ENCODE data around the gene HMSD.
"Not testable (repeated sequence)": the region's sequence is repeated elsewhere in the genome, so short reads cannot be mapped to it uniquely, and the experiment has no call there.

Gene HMSD, protein sequence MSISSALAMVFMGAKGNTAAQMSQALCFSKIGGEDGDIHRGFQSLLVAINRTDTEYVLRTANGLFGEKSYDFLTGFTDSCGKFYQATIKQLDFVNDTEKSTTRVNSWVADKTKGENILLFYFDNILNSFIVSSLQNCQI

DNA sequence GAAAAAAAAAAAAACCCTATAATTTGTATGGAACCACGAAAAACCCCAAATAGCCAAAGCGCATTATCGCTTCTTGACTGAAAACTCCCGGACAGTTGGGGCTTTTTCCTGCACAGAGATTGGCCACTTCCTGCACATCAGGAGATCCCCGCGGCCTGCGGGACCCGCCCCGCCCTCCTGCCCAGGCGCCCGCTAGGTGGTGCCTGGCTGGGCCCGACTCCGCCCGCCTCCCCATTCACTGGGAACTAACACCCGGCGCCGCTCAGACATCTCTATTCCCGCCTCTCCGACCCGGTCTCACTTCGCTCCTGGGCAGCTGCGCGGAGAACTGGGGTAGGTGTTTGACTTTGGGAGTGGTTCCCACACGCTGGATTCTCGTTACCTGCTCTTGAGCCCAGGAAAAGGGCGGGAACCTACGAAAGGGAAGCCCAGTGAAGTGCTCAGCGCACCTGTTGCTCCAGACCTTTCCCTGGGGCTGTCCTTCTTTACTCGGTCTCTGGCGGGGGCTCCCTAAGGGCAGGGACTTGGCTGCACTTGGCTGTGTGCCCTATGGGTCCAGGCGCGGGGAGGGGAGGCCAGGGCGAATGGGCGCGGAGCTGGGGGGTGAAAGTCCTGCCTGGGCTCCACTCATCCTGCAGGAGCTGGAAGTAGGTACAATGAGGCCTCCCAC is at the start of gene HMSD:
TSS of gene HMSD (plus strand) at position 234 of the 670 bp plus-strand sequence. CDS start 4,155 bp downstream, outside the sequence.
- DNase-seq: no peak

DNA sequence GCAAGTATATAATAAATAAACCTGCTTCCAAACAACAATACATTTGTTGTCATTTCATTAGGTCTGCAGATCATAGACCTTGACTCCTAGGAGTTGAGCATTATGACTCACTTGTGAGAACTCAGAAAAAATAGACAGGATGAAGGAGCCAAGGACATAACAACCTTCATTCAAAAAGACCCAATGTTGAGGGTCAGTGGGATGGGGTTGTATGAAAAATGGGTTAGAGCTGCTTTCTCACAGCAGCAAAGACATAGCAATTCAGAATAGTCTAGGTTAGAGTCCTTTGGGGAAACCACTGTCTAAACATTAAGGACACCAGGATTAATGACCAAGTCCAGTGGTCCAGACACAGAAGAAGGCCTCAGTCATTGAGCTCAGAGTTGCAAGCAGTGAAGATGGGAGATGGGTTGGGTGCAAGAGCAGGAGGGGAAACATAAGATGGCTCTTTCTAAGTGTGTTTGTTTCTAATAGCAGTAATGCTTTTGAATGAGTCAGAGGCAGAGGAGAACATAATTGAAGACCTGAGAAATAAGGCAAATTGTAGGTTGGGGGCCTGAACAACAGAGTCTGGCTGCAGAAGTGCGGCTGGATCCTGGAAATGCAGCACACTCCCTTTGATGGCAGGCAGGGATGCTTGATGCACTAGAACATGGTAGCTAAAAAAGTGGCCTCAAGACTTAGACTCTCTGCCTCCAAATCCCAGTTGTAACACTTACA is 45.1 kb upstream of the HMSD start:
- no peak for DNase-seq

DNA sequence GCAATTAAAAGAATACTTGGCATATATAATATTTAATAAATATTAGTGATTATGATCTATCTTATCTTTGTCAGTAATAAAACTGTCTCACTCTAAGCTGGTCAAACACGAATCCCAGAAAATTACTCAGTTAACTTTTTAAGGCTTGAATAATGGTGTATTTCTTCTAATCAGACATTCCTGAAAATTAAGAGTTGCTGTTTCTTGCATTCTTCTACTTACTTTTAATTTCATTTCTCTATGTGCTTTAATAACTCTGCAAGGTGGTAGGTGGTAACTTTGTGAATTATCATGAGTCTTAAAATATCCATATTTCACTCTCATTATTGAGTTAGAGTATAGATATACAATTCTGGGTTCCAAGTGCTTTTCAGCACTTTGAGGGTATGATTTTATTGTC is 44.4 kb upstream of the HMSD start:
- DNase-seq: no peak

DNA sequence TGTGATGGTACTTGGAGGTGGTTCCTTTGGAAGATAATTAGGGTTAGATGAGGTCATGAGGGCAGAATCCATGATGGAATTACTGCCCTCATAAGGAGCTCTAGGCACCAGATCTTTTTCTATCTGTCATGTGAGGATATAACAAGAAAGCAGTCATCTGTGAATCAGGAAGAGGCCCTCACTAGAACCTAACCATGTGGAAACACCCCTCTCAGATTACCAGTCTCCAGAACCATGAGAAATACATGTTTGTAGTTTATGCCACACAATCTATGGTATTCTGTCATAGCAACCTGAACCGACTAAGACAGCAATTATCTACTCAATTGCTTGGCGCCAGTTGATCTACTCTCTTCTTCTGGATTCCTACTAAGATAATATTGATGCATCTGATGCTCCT is 43.7 kb upstream of the HMSD start:
- no peak for DNase-seq

DNA sequence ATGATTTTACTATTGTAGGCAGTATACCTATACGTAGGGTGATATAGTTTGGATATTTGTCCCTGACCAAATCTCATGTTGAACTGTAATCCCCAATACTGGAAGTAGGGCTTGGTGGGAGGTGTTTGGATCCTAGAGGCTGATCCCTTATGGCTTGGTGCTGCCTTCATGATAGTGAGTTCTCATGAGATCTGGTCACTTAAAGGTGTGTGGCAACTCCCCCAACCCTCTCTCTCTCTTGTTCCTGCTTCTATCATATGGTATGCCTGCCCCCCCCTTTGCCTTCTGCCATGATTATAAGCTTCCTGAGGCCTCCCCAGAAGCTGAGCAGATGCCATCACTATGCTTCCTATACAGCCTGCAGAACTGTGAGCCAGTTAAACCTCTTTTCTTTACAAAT is 43.0 kb upstream of the HMSD start:
- DNase-seq: no peak

DNA sequence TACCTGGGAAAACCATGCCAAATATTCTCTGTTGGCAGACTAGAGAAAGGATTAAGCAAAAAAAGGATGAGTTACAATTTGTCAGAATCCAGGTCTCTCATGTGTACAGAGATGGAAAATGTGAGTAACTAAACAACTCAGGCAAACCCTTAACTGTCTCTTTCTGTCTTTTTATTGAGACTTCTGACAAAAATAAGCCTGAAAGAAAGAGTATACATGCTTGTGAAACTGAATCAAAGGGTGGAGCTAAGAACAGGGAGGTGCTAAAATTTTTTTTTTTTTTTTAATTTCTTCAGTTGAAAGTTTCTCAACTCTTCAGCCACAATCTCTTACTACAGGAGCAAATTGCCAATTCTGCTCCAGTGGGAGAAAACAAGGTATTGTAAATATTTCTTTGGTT is 41.4 kb upstream of the HMSD start, which contains the start of gene SERPINB10:
TSS of gene SERPINB10 (plus strand) at position 295 of the 400 bp plus-strand sequence. CDS start 7,553 bp downstream, outside the sequence.
- DNase-seq: no peak

DNA sequence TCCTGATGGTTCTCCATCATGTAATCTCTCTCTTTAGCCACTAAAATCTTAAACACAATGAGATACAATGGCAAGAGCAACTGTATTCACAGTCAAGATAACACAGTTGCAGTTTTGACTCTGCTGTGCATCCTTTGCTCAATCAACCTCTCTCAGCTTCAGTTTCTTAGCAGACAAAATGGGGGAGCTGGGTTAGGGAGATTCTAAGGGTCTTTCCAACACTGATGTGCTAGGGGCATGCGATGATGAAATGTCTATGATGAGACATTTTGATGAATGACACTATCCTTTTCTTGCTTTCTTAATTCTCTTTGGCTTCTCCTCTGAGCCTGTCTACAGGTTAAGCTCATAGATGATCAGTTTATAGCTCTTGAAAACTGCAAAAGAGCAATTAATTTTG is 40.2 kb upstream of the HMSD start:
- no peak for DNase-seq

DNA sequence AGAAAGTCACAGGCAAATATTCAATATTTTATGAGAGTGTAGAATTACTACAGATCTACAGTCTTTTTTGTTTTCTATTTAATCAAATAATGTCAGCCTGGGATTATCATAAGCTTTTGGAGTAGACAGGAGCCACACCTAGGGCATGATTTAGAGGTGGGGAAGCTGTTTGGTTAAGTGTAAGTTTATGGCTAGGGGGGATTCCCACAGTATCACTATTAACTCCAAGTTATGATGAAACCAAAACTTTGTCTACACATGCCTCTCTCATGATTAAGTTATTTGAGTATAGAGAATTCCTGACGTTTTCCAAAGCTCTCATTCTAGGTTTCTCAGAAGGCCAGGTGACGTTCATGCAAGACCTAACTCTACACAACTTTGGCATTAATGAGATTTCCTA is 39.2 kb upstream of the HMSD start:
- no peak for DNase-seq

DNA sequence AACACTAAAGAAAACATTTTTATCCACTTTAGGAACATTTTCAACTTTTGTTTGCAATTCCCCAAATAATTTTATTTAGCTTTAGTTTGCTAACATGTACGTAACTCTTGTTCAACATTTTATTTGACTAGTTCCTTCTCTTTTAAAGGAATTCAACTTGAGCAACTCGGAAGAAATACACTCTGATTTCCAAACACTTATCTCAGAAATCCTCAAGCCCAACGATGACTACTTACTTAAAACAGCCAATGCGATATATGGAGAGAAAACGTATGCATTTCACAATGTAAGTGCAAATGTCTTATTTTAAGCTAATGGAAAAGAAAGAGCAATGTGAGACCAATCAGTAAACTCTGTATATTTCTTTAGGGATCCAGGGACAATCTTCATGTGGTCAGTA is 31.3 kb upstream of the HMSD start:
- DNase-seq: no peak

DNA sequence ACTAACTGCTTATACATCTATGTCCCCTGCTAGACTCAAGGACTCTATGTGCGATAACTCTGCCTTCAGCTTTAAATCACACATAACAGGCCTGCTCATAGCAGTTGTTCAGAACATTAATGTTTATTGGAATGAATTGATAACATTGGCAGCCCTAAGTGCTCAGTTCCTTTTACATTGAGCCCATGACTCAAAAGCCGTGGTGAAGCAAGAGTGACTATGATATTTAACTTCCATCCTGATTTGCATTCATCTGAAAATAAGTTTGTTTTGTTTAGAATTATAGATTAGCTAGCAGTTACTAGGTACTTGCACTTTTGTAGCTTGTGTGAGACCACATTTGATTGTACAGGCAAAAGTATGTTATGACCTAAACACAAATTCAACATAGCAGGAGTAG is 27.1 kb upstream of the HMSD start:
- DNase-seq: no peak

DNA sequence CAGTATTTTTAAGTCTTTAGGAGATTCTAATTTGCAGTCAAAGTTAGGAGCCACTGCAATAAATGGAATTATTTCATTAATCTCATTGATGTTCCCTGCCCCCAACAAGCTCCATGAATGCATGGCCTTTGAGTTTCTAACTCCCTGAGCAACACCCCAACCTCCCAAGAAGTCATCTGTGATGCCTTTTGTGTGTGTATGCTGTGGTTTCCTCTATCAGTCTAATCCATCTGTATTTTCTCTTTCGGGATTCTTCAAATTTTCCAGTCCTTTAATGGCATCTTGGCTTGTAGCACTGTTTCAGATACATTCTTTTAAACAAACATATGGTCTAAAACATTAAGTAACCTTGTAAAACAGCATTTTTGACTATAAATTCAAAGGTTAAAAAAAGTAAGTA is 24.6 kb upstream of the HMSD start:
- DNase-seq: no peak

DNA sequence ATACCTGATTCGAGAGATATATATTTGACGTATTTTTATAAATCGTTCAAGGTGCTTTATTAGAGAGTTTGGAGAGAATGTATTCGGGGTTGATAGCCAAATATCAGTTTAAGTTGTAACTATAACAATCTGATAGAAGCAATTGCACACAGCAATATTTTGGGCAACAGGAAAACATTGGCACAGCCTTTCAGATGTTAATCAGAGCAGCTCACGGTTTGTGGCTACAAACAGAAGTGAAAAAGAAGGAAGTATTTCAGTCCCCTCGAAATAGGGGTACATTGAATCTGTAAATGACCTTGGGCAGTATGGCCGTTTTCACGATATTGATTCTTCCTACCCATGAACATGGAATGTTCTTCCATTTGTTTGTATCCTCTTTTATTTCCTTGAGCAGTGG is 20.8 kb upstream of the HMSD start:
- peak in 1 of 2 donors; percentile 6 for DNase-seq

DNA sequence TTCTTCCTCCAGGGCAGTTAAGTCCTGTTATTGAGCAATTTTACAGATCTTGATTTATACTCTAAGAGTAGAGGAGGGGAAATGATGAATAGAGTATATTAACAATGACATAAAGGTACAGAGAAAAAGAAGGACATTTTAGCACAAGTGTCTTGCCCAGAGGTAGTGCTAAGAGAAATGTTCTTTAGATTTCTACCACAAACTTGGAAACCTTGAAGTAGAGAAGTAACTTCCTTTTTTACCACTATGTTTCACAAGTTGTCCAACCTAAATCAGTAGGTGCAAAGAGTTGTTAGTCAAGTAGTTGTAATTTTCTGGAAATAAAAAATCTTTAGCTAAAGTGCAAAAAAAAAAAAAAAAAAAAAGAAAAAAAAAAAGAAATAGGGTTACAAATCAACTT is 19.7 kb upstream of the HMSD start:
- not testable (repeated sequence) for DNase-seq

DNA sequence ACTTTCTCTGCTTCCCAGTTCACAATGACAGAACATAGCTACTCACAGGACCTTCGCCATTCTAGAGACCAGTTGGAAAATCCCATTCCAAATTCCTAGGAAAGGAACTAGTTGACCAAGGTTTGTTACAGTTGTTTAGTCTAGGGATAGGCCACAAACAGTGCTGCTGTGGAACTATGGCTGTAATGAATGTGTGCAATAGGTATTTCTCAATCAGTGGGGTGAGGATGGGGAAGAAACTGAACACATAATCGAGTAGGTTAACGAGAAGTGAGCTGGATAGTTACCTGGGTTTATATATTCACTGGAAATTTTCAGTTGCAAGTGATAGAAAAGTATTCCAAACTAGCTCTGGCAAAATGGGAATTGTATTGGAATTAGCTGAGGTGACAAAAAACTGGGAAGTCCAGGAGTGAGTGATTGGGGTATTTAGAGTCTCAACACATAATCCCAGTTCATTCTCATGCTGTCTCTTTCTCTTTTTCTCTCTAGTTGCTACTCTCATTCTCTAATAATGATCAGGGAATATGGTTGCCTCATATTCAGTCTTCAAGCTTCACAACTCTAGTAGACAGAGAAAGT is 18.2 kb upstream of the HMSD start:
- no peak for DNase-seq

DNA sequence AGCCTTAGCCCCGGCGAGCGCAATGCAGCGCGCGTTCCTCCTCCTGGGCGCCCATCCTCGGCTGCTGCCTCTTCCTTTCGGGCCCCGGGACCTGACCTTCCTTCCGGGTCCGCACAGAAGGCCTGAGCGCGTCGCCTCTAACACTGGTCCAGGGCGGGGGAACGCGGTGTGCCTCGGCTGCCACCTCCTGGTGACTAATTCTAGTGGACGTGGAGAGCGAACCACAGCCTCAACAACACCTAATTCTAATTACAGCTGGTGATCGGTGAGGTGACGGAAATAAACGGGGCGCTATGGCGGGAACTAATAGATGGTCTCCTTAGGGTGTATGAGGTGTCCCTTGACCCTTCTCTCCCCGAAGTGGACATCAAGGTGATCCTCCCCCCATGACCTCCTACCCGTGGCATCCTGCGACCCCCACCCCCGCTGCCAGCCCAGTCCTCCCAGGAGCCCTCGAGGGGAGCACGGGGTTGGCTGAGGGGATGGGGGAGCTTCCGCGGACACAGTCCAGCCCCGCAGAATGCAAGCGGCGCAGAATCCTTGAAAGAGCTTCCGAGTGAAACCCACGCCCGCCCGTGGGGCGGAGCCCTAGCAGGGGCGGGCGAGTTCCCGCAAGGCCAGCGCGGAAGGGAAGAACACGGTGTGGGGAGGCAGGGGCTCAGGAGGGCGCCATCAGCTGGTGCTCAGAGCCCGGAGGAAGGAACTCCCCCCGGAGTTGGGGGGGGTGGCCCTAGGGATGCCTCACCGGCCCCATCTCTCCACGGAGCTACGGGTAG is 12.8 kb upstream of the HMSD start:
- peak; percentile 29 to 58 for DNase-seq

DNA sequence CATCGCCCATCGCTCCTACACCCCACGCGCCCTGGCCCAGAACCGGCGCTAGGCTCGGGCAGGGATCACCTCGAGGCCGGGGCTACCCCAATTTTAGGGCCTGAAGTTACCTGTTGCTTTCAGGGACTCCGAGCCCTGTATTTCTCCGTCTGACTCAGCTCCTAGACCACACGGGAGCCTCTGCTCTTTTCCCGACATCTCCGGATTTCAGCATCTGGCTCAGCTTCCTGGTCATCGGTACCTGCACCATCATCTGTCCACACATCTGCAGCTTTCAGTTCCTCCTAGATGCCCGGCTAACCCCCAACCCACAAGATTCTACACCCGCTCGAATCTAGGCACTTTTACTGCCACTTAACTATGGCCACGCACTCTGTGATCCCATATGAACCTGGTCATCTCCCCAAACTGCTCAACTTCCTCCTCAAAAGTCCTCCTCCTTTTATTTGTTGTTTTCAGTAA is 12.1 kb upstream of the HMSD start:
- no peak for DNase-seq

DNA sequence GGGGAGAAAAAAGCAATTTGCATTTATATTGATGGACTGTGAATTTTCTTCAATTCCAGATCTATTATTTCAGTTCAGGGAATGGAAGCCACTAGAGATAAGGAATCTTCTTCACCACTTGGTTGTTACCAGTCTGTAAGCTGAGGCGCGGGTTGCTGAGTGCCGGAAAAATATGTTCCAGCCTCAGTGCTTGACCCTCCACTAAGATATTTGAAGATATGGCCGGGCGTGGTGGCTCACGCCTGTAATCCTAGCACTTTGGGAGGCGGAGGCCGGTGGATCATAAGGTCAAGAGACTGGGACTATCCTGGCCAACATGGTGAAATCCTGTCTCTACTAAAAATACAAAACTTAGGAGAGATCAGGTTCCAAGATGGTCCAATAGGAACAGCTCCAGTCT is 9.1 kb upstream of the HMSD start:
- DNase-seq: no peak

DNA sequence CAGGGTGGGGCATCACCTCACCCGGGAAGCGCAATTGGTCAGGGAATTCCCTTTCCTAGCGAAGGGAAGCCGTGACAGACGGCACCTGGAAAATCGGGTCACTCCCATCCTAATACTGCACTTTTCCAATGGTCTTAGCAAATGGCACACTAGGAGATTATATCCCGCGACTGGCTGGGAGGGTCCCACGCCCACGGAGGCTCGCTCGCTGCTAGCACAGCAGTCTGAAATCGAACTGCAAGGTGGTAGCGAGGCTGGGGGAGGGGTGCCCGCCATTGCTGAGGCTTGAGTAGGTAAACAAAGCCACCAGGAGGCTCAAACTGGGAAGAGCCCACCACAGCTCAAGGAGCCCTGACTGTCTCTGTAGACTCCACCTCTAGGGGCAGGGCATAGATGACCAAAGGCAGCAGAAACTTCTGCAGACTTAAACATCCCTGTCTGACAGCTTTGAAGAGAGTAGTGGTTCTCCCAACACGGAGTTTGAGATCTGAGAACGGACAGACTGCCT is 8.5 kb upstream of the HMSD start:
- not testable (repeated sequence) for DNase-seq

DNA sequence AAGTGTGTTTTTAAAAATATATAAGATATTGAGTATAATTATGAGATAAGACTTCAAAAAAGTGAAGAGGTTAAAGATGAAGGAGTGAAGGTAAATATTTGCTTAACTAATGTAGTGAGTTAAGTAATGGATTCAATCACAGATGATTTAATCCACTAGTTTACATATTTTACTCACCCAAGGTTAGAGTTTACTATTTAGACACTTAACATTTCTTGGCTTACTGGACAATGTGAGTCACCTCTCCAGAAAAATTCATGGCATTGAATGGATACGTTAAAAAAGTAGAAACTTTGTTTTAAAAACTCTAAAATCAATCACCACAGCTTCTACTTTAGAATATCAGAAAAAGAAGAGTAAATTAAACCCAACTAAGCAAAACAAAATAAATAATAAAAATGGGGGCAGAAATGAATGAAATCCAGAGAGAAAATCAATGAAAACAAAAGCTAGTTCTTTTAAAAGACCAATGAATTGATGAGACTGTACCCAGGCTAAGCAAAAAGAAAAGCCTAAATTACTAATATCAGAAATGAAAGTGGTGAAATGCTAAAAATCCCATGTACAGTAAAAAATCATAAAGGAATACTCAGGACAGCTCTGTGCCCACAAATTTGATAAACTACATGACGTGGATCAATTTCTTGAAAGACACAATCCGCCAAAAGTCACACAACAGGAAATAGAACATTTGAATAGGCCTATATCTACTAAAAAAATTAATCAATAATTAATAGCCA is 1.9 kb upstream of the HMSD start:
- DNase-seq: no peak

DNA sequence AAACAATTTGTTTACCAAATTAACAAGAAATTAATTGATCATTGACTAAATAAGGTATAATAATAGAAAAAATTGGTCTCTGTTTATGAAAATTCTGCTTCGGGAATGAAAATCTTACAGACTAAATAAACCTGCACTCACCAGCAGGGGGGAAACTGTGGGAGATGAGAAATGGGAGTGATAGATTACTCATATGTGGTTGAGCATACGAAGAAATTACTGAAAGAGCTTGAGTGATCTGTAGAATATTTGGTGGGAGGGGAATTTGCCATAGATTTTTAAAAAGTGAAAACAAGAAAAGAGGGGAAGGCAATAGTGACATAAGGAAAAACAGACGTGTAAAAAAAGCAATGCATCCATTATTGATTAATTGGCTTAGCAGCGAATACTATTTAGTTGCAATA is 2.2 kb downstream of the HMSD start:
- no peak for DNase-seq

DNA sequence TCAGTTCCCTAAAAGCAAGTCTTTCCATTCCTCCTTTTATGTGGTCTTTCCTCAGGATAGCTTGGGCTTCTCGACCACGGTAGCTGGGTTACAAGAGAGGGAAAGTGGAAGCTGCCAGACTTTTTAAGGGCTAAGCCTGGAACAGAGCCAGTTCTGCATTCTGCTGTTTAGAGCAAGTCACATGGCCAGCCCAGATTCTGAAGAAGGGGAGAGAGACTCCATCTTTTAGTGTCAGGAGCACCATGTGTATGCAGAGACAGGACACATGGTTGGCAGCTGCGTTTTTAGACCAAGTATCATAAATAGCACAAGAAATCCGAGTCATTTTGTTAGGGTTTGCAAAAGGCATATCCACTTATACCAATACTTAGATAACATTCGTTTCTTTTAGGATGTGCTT is 4.7 kb downstream of the HMSD start:
- DNase-seq: no peak

DNA sequence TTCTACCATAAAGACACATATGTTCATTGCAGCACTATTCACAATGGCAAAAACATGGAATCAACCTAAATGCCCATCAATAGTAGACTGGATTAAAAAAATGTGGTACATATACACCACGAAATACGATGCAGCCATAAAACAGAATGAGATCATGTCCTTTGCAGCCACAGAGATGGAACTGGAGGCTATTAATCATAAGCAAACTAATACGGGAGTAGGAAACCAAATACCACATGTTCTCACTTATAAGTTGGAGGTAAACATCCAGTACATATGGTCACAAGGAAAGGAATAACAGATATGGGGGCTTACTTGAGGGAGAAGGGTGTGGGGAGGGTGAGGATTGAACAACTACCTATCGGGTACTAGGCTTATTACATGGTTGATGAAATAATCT is 7.7 kb downstream of the HMSD start:
- DNase-seq: no peak

All from bone marrow (tissue), 2 donors.